Stimulated activated CD4-positive, alpha-beta T cell treated with anti-CD3 and anti-CD28 coated beads, Interleukin-12 subunit alpha, Interleukin-12 subunit beta, amount 100 ng/mL, for 24 hours (primary cell): ENCODE results near the gene SPACA7.

ENCODE experiments used
- DNase-seq, 2 experiments: peaks; one replicate each; pipeline ENCODE4 v3.0.0-alpha.2; 2020; ENCODE audit warnings: low read depth in 2 of 2

Gene SPACA7

GRCh38 chr13:112447761-112448603 lies 71.8 kb downstream of the SPACA7 start:
- no peak for DNase-seq

DNA sequence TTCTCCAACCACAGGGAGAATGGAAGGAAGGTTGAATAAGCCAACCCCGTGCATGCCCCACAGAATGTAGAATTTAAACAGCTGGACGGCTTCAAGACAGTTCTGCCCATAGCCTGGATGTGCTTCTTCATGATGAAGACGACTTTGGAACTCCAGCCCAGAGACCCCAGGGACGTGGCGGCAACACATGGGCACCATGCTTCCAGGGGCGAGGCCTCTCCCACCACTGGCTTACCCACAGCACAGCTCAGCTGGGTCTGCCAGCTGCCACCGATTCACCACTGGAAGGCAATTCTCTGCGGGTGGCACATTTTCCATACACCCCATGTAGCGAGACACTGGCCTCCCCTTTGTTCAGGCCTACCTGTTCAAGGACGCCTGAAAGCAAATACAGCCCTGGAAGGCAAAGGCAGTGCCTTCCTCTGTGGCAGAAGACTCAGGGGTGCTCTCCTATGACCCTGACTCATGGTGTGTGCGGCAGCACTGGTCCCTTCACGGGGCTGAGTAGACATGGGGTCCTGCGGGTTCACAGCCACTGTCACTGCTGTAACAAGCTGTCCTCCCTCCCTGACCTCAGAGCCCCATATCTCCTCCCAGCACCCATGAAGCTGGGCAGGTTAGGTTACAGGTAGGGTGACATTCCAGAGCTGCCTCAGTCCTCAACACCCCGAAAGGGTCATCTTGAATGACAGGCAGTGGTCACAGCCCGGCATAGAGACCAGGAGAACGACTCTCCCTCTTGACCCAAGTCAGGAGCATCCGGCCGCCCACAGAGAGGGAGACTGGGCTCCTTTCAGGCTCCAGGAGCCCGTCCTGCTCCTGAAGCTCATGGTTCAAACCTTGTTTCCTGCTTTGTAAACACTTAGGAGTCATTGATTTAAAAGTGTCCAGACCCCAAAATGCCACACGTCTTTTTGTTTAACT lies 72.7 kb downstream of the SPACA7 start:
- no peak for DNase-seq

- DNase-seq: no peak
Observed at GRCh38 chr13:112449545-112449930, 73.4 kb downstream of the SPACA7 start.

GRCh38 chr13:112450118-112450903 lies 74.2 kb downstream of the SPACA7 start:
- no peak for DNase-seq

DNA sequence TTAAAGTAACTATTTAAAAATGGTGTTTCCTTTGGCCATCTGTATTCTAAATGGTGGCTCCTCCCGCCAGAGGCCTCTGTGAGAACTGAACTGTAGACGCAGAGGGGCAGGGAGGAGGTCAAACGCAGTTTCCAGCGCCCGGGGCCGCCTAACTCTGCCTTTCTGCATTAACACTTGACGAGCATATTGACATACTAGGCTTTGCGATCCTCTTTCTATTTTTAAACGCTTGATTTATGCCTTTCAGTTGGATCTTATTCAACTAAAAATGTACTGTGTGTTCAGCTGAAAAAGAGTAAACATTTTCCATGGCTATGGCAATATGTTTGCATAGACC lies 74.7 kb downstream of the SPACA7 start:
- DNase-seq: no peak

DNA sequence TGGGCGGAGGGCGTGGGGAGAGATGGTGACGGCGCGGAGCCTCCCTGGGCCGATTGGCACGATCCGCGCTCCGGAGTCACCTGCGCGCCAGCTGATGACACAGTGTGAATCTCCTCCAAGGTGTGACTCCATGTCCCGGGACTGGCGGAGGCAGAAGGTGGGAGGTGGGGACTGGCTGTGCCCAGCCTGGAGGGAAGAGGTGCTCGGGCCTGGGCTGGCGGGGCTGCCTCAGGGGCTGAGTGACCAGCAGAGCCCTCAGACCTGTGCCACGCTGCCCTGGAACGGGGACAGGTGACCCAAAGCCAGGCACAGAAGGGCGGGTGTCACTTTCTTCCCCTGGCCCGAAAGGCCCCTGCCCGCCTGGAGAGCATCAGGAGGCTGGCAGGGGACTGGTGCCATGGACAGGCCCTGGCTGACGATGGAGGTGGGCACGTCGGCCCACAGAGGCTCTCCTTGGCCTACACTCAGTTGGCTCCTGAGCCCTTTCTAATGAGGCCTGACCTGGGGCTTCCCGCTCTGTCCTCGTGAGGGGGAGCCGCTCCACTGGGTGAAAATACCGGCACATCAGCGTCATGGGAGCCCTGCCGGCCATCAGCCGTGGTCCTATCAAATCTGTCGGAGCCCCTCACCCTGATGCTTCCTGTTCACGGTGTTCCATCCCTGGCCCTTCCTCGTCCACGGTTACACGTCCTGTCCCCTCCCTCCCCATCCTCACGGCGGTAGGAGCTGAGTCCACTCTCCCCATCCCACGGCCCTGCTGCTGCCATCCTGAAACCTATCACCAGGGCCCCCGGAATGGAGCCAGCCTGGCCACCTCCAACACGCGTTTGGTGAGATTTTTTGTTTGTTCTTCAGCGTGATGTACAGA lies 75.6 kb downstream of the SPACA7 start:
- no peak for DNase-seq

GRCh38 chr13:112452380-112453206 lies 76.4 kb downstream of the SPACA7 start:
- no peak for DNase-seq

- DNase-seq: no peak
Observed at GRCh38 chr13:112453207-112453829, 77.2 kb downstream of the SPACA7 start.

DNA sequence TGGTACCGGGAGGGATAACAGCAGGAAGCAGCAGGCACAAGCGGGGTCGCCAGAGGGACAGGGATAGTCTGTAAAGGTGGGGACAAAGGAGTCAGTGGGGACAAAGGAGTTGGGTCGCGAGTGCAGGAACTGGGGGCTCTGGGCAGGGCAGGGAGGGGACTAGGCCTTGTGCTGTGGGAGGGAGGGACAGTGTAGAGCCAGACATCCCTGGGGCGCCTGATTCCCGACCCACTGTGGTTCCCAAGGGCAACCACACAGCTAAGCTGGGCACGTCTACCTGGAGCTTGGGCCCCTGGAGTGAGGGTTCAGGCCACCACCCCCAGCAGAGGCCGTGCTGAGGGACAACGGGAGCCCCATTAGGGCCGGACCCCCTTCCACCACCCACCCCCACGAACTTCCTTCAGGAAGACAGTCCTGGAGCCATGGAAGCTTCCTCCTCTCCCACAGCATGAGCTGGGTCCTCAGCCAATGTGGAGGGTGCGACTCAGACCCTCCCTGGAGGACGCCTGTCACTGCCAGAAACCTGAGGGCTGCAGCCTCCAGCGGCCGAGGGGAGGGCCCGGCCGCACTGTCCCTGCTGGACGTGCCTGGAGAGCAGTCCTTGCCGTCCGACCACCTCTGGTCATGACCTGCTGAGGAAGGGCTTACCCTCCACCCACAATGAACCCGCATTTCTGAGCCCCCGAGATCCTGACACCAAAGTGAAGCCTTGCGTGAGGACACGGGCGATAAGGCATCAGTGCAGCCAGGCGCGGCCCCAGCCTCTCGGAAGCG lies 77.9 kb downstream of the SPACA7 start:
- no peak for DNase-seq

GRCh38 chr13:112454648-112455334 lies 78.6 kb downstream of the SPACA7 start:
- DNase-seq: no peak

- no peak for DNase-seq
Observed at GRCh38 chr13:112455476-112456059, 79.4 kb downstream of the SPACA7 start.

DNA sequence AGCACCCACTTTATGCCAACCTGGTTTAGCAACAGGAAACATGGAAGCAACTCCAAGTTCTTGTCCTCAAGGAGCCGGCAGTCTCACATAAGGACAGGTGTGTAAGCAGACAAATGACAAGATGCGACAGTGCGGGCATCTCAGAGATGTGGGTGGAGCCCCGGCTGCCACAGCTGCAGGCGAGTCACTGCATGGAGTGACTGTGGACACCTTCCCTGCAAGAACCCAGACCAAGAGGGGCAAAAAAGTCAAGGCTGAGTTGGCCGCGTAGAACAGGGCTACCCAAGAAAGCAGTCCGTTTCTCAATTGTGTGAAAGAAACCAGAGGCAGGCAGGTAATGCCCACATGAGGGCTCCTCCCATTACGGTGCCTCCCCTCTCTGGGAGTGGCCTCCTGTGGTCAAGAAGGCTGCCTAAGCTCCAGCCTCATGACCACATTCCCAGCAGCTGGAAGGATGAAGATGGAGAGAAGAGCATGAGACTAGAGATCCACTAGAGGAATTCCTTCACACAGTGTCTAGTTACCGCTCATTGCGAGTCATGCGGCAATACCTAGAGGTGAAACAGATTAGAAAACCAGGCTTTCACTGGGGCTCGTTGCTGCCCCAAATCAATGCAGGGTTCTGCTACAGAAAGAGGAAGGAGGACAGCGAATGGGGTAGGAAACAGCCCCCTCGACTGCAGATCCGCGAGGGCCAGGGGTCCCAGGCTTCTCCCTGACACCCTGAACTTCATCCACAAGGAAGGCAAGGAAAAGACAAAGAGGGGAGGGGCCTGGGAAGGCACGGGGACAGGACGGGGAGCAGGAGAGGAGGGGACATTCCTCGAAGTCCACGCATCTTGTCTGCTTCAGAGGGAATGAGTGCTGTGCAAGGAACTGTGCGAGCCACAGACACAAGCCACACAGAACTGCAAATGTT lies 80.2 kb downstream of the SPACA7 start:
- no peak for DNase-seq

GRCh38 chr13:112457081-112457480 lies 80.9 kb downstream of the SPACA7 start:
- DNase-seq: no peak

GRCh38 chr13:112457485-112457884 lies 81.3 kb downstream of the SPACA7 start:
- DNase-seq: no peak

DNA sequence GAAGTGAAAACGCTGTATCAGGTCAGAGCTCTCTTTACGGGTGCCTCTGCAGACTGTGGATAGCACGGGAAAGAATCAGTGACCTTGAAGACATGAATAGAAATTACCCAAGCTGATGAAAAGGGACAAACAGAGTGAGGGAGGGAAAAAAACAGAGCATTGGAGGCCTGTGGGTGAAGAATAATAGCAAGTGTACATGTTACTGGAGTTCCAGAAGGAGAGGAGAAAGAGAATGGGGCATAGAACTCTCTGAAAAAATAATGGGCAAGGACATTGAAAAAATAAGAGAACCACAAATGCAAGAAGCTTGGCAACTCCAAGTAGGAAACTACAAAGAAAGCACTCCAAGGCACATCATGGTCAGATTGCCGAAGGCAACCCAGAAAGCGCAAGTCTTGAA lies 86.3 kb downstream of the SPACA7 start:
- no peak for DNase-seq

- DNase-seq: no peak
Observed at GRCh38 chr13:112464720-112465119, 88.6 kb downstream of the SPACA7 start.
